ENCODE results near the gene DEPP1.
"Not testable (repeated sequence)": the region's sequence is repeated elsewhere in the genome, so short reads cannot be mapped to it uniquely, and the experiment has no call there.

DEPP1 gene, protein sequence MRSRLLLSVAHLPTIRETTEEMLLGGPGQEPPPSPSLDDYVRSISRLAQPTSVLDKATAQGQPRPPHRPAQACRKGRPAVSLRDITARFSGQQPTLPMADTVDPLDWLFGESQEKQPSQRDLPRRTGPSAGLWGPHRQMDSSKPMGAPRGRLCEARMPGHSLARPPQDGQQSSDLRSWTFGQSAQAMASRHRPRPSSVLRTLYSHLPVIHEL

DNA sequence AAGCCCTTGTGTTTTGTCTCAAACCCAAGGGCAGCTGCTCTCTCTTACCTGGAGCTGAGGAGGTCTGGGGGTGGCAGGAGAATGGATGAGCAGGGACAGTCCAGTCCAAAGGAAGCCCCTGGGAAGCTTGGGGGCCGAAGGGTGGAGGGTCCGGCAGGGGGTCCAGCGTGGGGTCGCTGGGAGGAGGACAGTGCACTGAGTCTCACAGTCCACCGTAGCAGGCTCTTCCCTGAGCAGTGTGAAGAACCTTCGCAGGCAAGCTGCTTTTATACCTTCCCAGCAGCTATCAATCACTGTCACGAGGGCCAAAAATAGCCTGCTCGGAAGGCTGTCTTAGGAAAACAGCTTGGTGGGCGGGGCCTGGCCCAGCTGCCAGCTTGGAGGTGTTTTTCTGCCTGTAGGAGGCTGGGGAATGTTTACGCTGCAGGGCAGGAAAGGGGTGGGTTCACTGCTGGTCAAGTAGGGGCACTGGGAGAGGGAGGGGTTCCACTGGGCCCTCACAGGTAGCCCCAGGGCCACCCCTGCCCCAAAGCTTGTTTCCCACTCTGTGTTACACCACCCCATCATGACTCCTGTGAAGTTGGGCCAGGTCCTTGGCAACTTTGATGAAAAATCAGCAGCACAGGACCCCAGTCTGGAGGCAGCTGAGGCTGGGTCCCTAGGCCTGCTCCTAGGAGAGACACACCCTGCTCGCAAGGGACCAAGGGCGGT is at the start of gene DEPP1:
TSS of gene DEPP1 (minus strand) at position 240 of the 711 bp plus-strand sequence. CDS start 779 bp downstream, outside the sequence.
- in situ Hi-C loops (cut with MboI; ENCODE audit: low sequenced_read_pairs) = no loop called here

DNA sequence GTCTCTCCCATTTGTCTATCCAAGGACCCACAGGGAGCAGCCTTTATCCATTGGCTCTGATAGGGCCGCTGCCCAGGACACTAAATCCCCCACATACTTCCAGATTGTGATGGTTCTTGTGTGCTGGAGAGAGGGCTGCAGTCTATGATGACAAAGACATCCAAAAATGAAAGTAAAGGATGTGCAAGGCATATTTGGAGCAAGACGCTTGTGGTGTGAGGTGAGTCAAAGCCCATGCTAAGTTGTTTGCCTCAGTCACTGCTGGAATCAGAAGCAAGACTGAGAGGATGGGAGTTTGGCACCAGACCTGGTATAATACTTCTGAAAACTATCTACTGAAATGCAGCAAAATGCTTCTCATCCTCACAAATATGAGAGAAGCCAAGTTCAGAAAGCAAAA is 44.8 kb upstream of the DEPP1 start:
- in situ Hi-C loops (cut with MboI; ENCODE audit: low sequenced_read_pairs) = no loop called here

- in situ Hi-C loops (cut with MboI; ENCODE audit: low sequenced_read_pairs) = no loop called here
These were observed 37.0 kb upstream of the DEPP1 start for GRCh38 chr10:45015590-45015989.

GRCh38 chr10:45014557-45014956 is 35.9 kb upstream of the DEPP1 start:
- in situ Hi-C loops (cut with MboI; ENCODE audit: low sequenced_read_pairs) = not testable (repeated sequence)

DNA sequence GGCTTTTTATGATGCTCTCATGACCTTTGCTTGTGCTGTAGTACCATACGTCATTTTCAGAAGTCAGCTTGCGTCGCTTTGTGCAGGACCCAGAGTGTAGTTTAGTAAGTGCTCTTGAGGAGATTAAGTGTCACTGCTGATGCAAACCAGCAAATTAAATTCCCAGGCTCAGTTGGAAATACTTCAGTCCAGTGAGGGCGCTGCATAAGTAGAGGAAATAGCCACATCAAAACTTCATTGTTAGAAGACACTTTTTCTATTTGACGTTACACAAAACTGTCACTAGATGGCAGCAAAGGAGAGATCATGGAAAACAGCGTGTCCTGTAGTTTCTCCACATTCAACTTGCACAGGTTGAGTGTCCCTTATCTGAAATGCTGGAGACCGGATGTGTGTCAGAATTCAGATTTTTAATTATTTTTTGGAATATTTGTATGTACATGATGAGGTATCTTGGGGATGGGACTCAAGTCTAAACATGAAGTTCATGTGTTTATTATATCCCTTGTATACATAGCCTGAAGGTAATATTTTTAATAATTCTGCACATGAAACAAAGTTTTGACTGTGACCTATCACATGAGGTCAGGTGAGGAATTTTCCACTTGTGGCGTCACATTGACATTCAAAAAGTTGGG is 30.0 kb upstream of the DEPP1 start:
- in situ Hi-C loops (cut with MboI; ENCODE audit: low sequenced_read_pairs) = no loop called here

GRCh38 chr10:45006276-45007030 is 27.8 kb upstream of the DEPP1 start:
- in situ Hi-C loops (cut with MboI; ENCODE audit: low sequenced_read_pairs) = no loop called here

- in situ Hi-C loops (cut with MboI; ENCODE audit: low sequenced_read_pairs) = no loop called here
These were observed 26.7 kb upstream of the DEPP1 start for GRCh38 chr10:45005284-45005683.

GRCh38 chr10:45004661-45005060 is 26.1 kb upstream of the DEPP1 start:
- in situ Hi-C loops (cut with MboI; ENCODE audit: low sequenced_read_pairs) = no loop called here

GRCh38 chr10:45003432-45004000 is 24.9 kb upstream of the DEPP1 start:
- in situ Hi-C loops (cut with MboI; ENCODE audit: low sequenced_read_pairs) = no loop called here

DNA sequence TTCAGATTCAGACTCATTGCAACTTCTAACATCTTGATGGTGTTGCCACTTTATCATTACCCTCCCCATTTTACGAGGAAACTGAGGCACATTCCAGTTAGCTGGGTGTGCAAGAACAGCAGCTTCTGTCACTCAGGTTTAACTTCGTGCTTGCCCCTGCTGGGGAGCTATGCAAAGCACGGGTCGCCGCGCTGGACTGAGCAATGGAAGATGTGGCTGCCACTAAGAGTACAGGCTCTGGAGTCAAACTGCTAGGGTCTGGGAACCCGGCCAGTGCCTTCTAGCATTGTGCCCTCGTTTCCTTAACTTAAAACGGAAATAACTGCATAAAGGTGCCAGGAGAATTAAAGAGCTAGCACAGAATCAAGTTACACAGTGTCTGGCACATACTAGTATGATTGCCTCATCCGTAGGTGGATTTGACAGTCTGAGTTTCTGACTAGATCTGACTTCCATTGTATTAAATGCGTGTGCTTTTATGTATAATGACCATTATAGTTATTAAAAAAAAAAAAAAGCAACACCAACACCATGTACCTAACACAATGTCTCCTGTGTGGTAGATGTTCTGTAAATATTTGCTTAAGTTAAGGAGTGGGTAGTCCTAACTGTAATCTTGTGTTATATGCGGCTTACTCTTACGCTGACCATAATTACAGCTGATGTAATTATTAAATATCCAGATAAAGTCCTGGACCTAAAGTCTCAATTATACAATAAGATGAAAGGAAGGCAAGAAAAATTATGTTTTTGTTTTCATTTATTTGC is 23.0 kb upstream of the DEPP1 start:
- in situ Hi-C loops (cut with MboI; ENCODE audit: low sequenced_read_pairs) = no loop called here

- in situ Hi-C loops (cut with MboI; ENCODE audit: low sequenced_read_pairs) = no loop called here
These were observed 22.3 kb upstream of the DEPP1 start, which contains the start of gene ZNF22 for GRCh38 chr10:45000752-45001380. Gene ZNF22, plus strand, starts transcription at chr10:45000923. Its CDS starts 2,446 bp downstream, at chr10:45003369.

- in situ Hi-C loops (cut with MboI; ENCODE audit: low sequenced_read_pairs) = no loop called here
These were observed 21.6 kb upstream of the DEPP1 start for GRCh38 chr10:45000138-45000751.

DNA sequence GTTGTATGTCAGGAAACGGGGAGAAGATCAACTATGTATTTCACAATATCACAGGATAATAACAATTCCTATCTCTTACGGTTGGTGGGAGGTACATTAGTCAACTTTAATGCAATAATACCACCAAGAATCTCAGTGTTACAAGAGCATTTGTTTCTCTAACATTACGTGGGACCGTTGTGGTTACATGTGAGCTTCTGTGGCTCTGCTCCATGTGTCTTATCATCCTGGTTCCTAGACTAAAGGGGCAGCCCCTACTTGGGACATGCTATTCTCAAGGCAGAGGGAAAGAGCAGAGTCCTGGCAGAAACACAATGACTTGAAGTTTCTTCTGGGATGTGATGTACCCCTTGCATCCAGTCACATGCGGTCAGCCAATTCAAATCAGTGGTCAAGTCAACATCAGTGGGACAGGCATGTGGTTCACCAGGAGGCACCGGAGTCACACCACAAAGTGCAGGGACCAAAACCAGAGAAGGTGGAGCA is 19.6 kb upstream of the DEPP1 start:
- in situ Hi-C loops (cut with MboI; ENCODE audit: low sequenced_read_pairs) = no loop called here

- in situ Hi-C loops (cut with MboI; ENCODE audit: low sequenced_read_pairs) = no loop called here
These were observed 18.6 kb upstream of the DEPP1 start for GRCh38 chr10:44997105-44997748.

DNA sequence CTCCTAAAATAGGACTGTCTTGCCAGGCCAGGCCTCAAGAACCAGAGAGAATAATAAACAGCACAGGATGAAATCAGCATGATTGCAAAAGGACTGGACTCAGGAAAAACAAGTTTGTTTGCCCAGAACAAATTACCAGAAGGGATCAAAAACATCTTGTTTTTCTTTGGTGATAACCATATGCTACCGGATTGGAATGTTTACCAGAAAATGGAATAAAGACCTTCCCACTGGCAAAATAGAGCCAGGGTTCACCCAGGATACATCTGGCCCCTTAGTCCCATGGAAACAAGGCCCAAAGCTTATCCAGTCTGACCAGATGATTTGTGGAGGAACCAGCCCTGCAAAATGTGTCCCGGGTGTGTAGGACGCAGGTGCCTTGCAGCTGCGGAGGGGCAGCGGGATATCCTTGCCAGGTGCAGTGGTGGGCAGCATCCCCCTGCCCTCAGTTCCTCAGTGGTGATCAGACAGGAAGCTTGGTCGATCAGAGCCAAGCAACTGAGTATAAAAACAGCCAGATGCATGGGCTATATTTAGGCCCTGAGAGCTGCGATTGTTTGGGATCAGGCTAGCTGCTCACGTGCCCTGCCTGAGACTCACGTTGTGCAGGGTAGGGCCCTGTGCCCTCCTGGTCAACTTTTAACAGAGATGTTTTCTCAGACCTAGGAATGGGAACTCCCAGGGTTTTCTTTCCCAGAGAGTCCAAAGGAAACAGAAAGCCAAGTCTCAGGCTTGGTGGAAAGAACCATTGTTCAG is 17.5 kb upstream of the DEPP1 start:
- in situ Hi-C loops (cut with MboI; ENCODE audit: low sequenced_read_pairs) = no loop called here

GRCh38 chr10:44995581-44995913 is 16.9 kb upstream of the DEPP1 start:
- in situ Hi-C loops (cut with MboI; ENCODE audit: low sequenced_read_pairs) = no loop called here

DNA sequence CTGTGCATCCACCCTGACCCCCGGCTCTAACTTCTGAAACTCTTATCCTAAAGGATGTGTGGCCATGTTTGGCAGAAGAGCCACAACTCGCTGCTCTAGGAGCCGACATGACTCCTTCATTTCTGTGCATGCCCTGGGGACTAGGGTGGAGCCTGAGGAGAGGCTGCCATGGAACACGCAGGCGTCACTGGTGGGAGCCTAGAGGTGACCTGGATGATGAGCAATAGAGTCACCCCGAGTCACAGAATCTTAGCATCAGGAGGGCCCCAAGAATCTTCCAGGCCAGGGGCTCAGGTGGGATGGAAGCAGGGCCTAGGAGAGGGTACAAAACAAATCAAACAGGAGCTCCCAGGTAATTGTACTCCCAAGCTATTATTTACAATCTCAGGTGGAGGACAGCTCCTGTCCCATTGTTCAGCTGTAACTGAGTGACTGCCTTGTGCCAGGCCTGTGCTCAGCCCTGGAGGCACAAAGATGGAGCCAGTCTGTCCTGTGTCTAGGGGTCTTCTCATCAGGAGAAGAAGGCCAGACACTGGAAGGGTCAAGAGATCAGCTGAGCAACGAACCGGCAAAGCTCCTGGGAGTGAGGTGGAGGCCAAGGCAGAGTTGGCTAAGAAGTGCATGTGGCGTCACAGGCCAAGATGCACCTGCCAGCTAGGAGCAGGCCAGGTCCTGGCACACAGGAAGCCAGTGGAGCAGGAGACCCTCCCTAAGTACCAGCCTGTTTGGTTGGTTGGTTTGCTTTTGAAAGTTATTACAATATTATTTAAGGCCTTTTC is 16.3 kb upstream of the DEPP1 start:
- in situ Hi-C loops (cut with MboI; ENCODE audit: low sequenced_read_pairs) = no loop called here

Data from HL-60/S4 (cell line).